ENCODE measurements around the gene GLRX3.

The GLRX3 gene

GRCh38 chr10:130138479-130138866 is 2.3 kb downstream of the GLRX3 start (continued):
- TF ChIP-seq ZFHX2 (tag by site-specific recombination; conservative IDR thresholded peaks at IDR 0.05) (no peak), ZFP3 (tag by site-specific recombination; IDR thresholded peaks at IDR 0.05; ENCODE audit: low read depth) (no peak), ZNF292 (tag by site-specific recombination; IDR thresholded peaks at IDR 0.05; ENCODE audit: borderline replicate concordance, low read depth) (no peak), ZNF398 (tag by site-specific recombination; IDR thresholded peaks at IDR 0.05) (0 out of 2 replicates have a peak, but pooled peaks have one; percentile 8), FEZF1 (tag by site-specific recombination; IDR thresholded peaks at IDR 0.05) (0 out of 2 replicates have a peak, but pooled peaks have one; percentile 22), ZNF558 (tag by site-specific recombination; IDR thresholded peaks at IDR 0.05) (no peak), SP3 (tag by site-specific recombination; IDR thresholded peaks at IDR 0.05) (peak; percentile 13; the same call in 1 of the 2 replicates), ZNF530 (tag by site-specific recombination; IDR thresholded peaks at IDR 0.05; ENCODE audit: low read depth) (no peak), ZNF10 (tag by site-specific recombination; IDR thresholded peaks at IDR 0.05) (peak; percentile 36), ZNF639 (tag by site-specific recombination; IDR thresholded peaks at IDR 0.05) (0 out of 2 replicates have a peak, but pooled peaks have one; percentile 40), SP7 (tag by site-specific recombination; IDR thresholded peaks at IDR 0.05) (peak; percentile 76), ZNF214 (tag by site-specific recombination; IDR thresholded peaks at IDR 0.05; ENCODE audit: borderline replicate concordance) (no peak), ZSCAN16 (tag by site-specific recombination; IDR thresholded peaks at IDR 0.05) (no peak), ZNF560 (tag by site-specific recombination; IDR thresholded peaks at IDR 0.05; ENCODE audit: borderline replicate concordance) (no peak), ZNF324 (tag by site-specific recombination; IDR thresholded peaks at IDR 0.05) (no peak; the same call in 1 of the 2 replicates), EGR2 (tag by site-specific recombination; IDR thresholded peaks at IDR 0.05; ENCODE audit: low read depth) (no peak), ZBTB49 (tag by site-specific recombination; IDR thresholded peaks at IDR 0.05; ENCODE audit: low read depth) (no peak), ZNF549 (tag by site-specific recombination; IDR thresholded peaks at IDR 0.05) (no peak), RBAK (tag by site-specific recombination; IDR thresholded peaks at IDR 0.05) (no peak), ZNF704 (tag by site-specific recombination; IDR thresholded peaks at IDR 0.05) (no peak), PATZ1 (tag by site-specific recombination; IDR thresholded peaks at IDR 0.05) (peak; percentile 51), WT1 (tag by site-specific recombination; IDR thresholded peaks at IDR 0.05) (peak; percentile 50), ZNF843 (tag by site-specific recombination; IDR thresholded peaks at IDR 0.05) (0 out of 2 replicates have a peak, but pooled peaks have one; percentile 14), ZNF394 (tag by site-specific recombination; IDR thresholded peaks at IDR 0.05; ENCODE audit: borderline replicate concordance) (no peak), PRDM10 (tag by site-specific recombination; IDR thresholded peaks at IDR 0.05) (peak; percentile 67), ELK4 (IDR thresholded peaks at IDR 0.05; ENCODE audit: borderline replicate concordance, low read depth, low read length) (no peak)
